Osteocyte (in vitro differentiated cells): Measurements from ENCODE around the gene TSPAN15. TPM values are rescaled to one million over a fixed set of nuclear protein-coding genes. Genes with fewer than 3 reads are reported as not detected.

Source experiments
- DNase-seq: peaks from one replicate; pipeline ENCODE4 v3.0.0; 2021; ENCODE audit warnings: mixed read lengths; ENCODE audit not compliant: unreplicated experiment; ENCODE audit errors: extremely low spot score
- H3K27ac Mint-ChIP-seq: one replicate; pipeline ENCODE4 v1.8.0; 2021; ENCODE audit warnings: mild to moderate bottlenecking, mixed read lengths; ENCODE audit not compliant: unreplicated experiment
- H3K27me3 Mint-ChIP-seq: one replicate; pipeline ENCODE4 v1.8.0; 2021; ENCODE audit warnings: mixed read lengths; ENCODE audit not compliant: unreplicated experiment
- H3K36me3 Mint-ChIP-seq: one replicate; pipeline ENCODE4 v1.8.0; 2021; ENCODE audit warnings: mixed read lengths; ENCODE audit not compliant: unreplicated experiment
- H3K4me1 Mint-ChIP-seq: one replicate; pipeline ENCODE4 v1.8.0; 2021; ENCODE audit warnings: mixed read lengths; ENCODE audit not compliant: unreplicated experiment
- H3K4me3 Mint-ChIP-seq: one replicate; pipeline ENCODE4 v1.8.0; 2021; ENCODE audit warnings: mild to moderate bottlenecking, moderate library complexity, mixed read lengths; ENCODE audit not compliant: unreplicated experiment
- H3K9me3 Mint-ChIP-seq: one replicate; pipeline ENCODE4 v1.8.0; 2021; ENCODE audit warnings: mixed read lengths; ENCODE audit not compliant: unreplicated experiment
- total RNA-seq: library from RNA; stranded (reverse); gene quantifications from 2 replicates; pipeline ENCODE4 v1.2.1, GENCODE V29; 2021
- TF ChIP-seq, protein P1 (sequence below): fragments of 200-600 bp; sonication (generic); IDR thresholded peaks from 2 replicates; pipeline ENCODE4 v1.5.0; 2021; ENCODE audit warnings: antibody characterized with exemption, mild to moderate bottlenecking, moderate library complexity

TSPAN15 gene
- total RNA-seq, 1 donor from 2014 or later: 0.94 TPM

DNA sequence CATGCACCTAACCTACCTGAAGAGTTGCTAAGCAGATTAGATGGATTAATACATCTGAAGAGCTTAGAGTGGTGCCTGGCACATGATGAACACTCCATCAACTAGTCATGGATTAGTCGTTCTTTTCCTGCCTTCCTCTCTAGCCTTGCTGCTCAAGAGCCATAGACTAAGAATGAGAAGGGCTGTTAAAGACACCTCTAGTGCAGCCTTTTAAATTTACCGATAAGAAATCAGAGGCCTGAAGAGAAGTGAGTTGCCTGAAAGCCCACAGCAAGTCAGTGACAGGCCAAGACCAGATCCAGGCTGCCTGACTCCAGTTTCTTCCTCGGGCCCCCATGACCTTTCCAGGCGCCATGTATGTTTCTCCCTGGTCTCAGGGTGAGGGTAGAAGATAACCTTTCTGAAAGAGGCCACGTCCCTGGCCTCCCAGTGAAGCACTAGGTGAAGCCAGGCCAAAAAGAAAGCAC is 6.5 kb downstream of the TSPAN15 start:
- Mint-ChIP-seq H3K36me3 (no peaks in the 10 kb centered on the region), H3K4me1 (peaks cover 6% of the 10 kb centered on the region), H3K4me3 (no peak overlapping the region), H3K9me3 (no peaks in the 10 kb centered on the region), H3K27me3 (peaks cover 2% of the 10 kb centered on the region), H3K27ac (no peak overlapping the region)
- TF ChIP-seq, protein P1, sequence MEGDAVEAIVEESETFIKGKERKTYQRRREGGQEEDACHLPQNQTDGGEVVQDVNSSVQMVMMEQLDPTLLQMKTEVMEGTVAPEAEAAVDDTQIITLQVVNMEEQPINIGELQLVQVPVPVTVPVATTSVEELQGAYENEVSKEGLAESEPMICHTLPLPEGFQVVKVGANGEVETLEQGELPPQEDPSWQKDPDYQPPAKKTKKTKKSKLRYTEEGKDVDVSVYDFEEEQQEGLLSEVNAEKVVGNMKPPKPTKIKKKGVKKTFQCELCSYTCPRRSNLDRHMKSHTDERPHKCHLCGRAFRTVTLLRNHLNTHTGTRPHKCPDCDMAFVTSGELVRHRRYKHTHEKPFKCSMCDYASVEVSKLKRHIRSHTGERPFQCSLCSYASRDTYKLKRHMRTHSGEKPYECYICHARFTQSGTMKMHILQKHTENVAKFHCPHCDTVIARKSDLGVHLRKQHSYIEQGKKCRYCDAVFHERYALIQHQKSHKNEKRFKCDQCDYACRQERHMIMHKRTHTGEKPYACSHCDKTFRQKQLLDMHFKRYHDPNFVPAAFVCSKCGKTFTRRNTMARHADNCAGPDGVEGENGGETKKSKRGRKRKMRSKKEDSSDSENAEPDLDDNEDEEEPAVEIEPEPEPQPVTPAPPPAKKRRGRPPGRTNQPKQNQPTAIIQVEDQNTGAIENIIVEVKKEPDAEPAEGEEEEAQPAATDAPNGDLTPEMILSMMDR: no peak
- no peak for DNase-seq

GRCh38 chr10:69458430-69459100 is 7.3 kb downstream of the TSPAN15 start:
- H3K27me3 Mint-ChIP-seq: no peaks in the 10 kb centered on the region
- no peak overlapping the region for H3K27ac Mint-ChIP-seq
- H3K36me3 Mint-ChIP-seq: no peaks in the 10 kb centered on the region
- H3K4me1 Mint-ChIP-seq: peaks cover 6% of the 10 kb centered on the region
- no peak overlapping the region for H3K4me3 Mint-ChIP-seq
- TF ChIP-seq, protein P1: no peak
- DNase-seq: no peak
- H3K9me3 Mint-ChIP-seq: no peaks in the 10 kb centered on the region

DNA sequence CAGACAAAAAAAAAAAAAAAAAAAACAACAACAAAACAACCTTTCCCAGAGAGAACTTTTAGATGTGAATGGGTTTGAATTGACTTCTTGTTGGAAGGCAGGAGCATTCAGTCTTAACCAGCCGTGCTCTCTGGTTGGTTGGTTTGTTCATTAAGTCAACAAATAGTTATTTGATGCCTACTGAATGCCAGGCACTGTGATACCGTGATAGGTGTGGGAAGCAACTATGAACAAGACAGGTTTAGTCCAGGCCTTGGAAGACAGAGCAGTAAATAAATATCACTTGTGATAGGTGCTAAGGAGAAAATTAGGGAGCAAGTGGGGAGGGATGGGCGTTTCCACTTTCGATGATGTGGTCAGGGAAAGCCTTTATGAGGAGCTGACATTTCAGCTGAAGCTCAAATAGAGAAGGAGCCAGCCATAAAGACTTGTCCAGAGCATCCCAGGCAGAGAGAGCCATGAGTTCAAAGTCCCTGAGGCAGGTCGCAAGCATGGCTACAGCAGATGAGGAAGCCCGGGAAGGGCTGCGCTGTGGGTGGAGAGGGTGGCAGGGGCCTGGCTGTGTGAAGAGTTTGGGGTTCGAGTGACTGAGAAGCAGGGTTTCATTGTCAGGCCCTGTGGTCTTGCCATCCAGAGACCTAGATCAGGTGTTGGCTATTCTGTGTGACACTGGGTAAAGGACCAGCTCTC is 8.0 kb downstream of the TSPAN15 start:
- no peak overlapping the region for H3K27ac Mint-ChIP-seq
- peaks cover 6% of the 10 kb centered on the region for H3K4me1 Mint-ChIP-seq
- no peaks in the 10 kb centered on the region for H3K36me3 Mint-ChIP-seq
- H3K9me3 Mint-ChIP-seq: no peaks in the 10 kb centered on the region
- H3K4me3 Mint-ChIP-seq: no peak overlapping the region
- TF ChIP-seq, protein P1: no peak
- no peak for DNase-seq
- H3K27me3 Mint-ChIP-seq: no peaks in the 10 kb centered on the region

DNA sequence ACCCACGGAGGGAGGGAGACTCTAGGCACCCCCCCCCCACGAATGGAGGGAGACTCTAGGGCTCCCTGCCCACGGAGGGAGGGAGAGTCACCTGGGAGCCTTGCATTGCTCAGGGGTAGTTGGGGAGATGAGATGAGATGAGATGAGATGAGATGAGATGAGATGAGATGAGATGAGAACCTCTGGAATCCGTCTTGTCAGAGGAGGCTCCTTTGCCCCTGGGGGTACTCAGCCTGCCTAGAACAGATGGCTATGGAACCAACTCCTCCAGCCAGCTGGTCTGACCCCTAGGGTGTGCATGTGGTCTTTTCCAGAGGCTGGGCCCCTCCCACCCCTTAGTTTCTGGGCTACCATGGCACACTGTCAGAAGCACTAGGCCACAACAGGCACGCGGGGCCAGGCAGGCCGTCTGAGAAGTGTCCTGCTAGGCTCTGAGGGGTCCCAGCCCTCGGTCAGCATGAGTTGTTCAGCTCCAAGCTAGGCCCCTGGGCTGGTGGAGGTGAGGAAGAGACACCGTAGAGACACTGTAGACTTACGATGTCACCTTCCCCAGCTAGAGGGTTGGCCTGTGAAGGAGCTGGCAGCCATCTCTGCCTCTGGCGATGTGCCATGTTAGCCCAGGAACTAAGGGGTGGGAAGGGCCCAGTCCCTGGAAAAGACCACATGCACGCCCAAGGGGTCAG is 8.8 kb downstream of the TSPAN15 start:
- Mint-ChIP-seq H3K4me1 (peaks cover 12% of the 10 kb centered on the region), H3K9me3 (no peaks in the 10 kb centered on the region), H3K36me3 (no peaks in the 10 kb centered on the region), H3K4me3 (no peak overlapping the region), H3K27ac (no peak overlapping the region), H3K27me3 (no peaks in the 10 kb centered on the region)
- no peak for DNase-seq
- TF ChIP-seq, protein P1: no peak
